ENCODE data around the gene TYROBP.

TYROBP gene

DNA sequence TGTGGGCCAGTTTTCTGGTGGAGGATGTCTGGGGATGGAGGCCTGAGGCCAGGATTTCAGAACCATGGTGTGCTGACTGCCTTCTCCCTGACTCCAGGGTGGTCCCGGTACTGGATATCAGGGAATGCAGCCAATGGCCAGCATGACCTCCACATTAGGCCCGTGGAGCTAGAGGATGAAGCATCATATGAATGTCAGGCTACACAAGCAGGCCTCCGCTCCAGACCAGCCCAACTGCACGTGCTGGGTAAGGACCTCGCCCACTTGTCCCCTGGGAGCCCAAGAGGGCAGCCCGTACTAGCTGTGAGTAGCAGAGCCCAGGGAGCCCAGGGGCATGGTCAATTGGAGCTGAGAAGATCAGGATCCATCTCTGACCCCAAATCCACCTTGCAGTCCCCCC is 49.8 kb downstream of the TYROBP start:
- H4K20me1 ChIP-seq (ENCODE audit: insufficient read depth, low read length): no peaks in the 10 kb centered on the region
- no peak for TF ChIP-seq EZH2 (IDR thresholded peaks at IDR 0.05; ENCODE audit: borderline replicate concordance, low read depth, low read length, severe bottlenecking)
- TF ChIP-seq, protein P1, sequence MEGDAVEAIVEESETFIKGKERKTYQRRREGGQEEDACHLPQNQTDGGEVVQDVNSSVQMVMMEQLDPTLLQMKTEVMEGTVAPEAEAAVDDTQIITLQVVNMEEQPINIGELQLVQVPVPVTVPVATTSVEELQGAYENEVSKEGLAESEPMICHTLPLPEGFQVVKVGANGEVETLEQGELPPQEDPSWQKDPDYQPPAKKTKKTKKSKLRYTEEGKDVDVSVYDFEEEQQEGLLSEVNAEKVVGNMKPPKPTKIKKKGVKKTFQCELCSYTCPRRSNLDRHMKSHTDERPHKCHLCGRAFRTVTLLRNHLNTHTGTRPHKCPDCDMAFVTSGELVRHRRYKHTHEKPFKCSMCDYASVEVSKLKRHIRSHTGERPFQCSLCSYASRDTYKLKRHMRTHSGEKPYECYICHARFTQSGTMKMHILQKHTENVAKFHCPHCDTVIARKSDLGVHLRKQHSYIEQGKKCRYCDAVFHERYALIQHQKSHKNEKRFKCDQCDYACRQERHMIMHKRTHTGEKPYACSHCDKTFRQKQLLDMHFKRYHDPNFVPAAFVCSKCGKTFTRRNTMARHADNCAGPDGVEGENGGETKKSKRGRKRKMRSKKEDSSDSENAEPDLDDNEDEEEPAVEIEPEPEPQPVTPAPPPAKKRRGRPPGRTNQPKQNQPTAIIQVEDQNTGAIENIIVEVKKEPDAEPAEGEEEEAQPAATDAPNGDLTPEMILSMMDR (IDR thresholded peaks at IDR 0.05; ENCODE audit: borderline replicate concordance, extremely low read depth, low read length, poor library complexity, severe bottlenecking): no peak
- no peaks in the 10 kb centered on the region for H3K79me2 ChIP-seq (ENCODE audit: insufficient read depth, low read length)
- no peak overlapping the region for H2AFZ ChIP-seq (ENCODE audit: low read depth, low read length)
- no peak overlapping the region for H3K9ac ChIP-seq (ENCODE audit: low read depth, low read length)
- no peaks in the 10 kb centered on the region for H3K36me3 ChIP-seq (ENCODE audit: insufficient read depth, low read length)
- no peak overlapping the region for H3K4me3 ChIP-seq (ENCODE audit: low read depth in 1 of 2, low read length in 2 of 2)
- no peaks in the 10 kb centered on the region for H3K9me3 ChIP-seq (ENCODE audit: insufficient read depth, low read length, severe bottlenecking)
- no peak overlapping the region for H3K4me2 ChIP-seq (ENCODE audit: insufficient read depth, low read length)
- peaks cover 21% of the 10 kb centered on the region for H3K4me1 ChIP-seq (ENCODE audit: insufficient read depth, low read length)
- H3K27me3 ChIP-seq (ENCODE audit: insufficient read depth, low read length, poor library complexity): peaks cover 12% of the 10 kb centered on the region
- no peak for DNase-seq
- no peak for ATAC-seq (ENCODE audit: insufficient read depth, low read depth)
- H3K27ac ChIP-seq (ENCODE audit: low read length): no peak overlapping the region

- Histone ChIP-seq H3K4me3 (ENCODE audit: low read depth in 1 of 2, low read length in 2 of 2) (peak within 1 kb of the TSS; percentile 27 to 66; a peak in 3 of 4 replicates), H3K4me1 (ENCODE audit: insufficient read depth, low read length) (peaks cover 21% of the 10 kb centered on the region), H3K27ac (ENCODE audit: low read length) (peak within 1 kb of the TSS; percentile 37), H3K9ac (ENCODE audit: low read depth, low read length) (peak within 1 kb of the TSS; percentile 53), H4K20me1 (ENCODE audit: insufficient read depth, low read length) (no peaks in the 10 kb centered on the region), H3K27me3 (ENCODE audit: insufficient read depth, low read length, poor library complexity) (peaks cover 12% of the 10 kb centered on the region), H3K36me3 (ENCODE audit: insufficient read depth, low read length) (no peaks in the 10 kb centered on the region), H2AFZ (ENCODE audit: low read depth, low read length) (peak within 1 kb of the TSS; percentile 89), H3K79me2 (ENCODE audit: insufficient read depth, low read length) (no peaks in the 10 kb centered on the region), H3K9me3 (ENCODE audit: insufficient read depth, low read length, severe bottlenecking) (no peaks in the 10 kb centered on the region), H3K4me2 (ENCODE audit: insufficient read depth, low read length) (peak within 1 kb of the TSS; percentile 88)
- peak; percentile 87 for ATAC-seq (ENCODE audit: insufficient read depth, low read depth)
- peak; percentile 76 for DNase-seq
- TF ChIP-seq EZH2 (IDR thresholded peaks at IDR 0.05; ENCODE audit: borderline replicate concordance, low read depth, low read length, severe bottlenecking): peak; percentile 14
- TF ChIP-seq, protein P1 (IDR thresholded peaks at IDR 0.05; ENCODE audit: borderline replicate concordance, extremely low read depth, low read length, poor library complexity, severe bottlenecking): no peak
These were observed 51.4 kb downstream of the TYROBP start, which contains the start of gene KIRREL2 for GRCh38 chr19:35856546-35857149. TSS of gene KIRREL2 (plus strand) at chr19:35856911. CDS start at chr19:35857120, 209 bp downstream.
